H1 (cell line): Measurements from ENCODE around the gene TXNDC12. TPM values are rescaled to one million over a fixed set of nuclear protein-coding genes. Genes with fewer than 3 reads are reported as not detected.

Experiments
- CTCF ChIA-PET: fragments of 300-600 bp; sonication (Branson Sonifier 250); formaldehyde crosslinking; loops from one replicate; lab custom pipeline; 2021; ENCODE audit not compliant: partially characterized antibody; lab: Charles Lee
- POLR2A ChIA-PET: fragments of 300-600 bp; sonication (Branson Sonifier 250); formaldehyde crosslinking; loops from one replicate; lab custom pipeline; 2021; ENCODE audit warnings: inconsistent platforms; ENCODE audit not compliant: partially characterized antibody; lab: Charles Lee
- DNase-seq, 2 experiments: peaks; one replicate each; pipeline versions ENCODE4 v3.0.0 to v3.0.0-alpha.2; 2010 to 2022; ENCODE audit warnings: low spot score in 2 of 2, low read depth in 1 of 2, mixed read lengths in 1 of 2
- FAIRE-seq: peaks from 2 replicates; lab custom pipeline; 2011; peaks lifted over from hg19 to GRCh38; lab: Jason Lieb, UNC
- H2AFZ ChIP-seq: 2 replicates; pipeline ENCODE4 v1.8.1; 2012; ENCODE audit warnings: low read length, inconsistent platforms
- H2AK5ac ChIP-seq: 2 replicates; pipeline ENCODE4 v1.6.1; 2013; ENCODE audit warnings: low read depth, low read length
- H2BK120ac ChIP-seq: replicated peaks from 2 replicates; pipeline ENCODE3; 2013; ENCODE audit warnings: low read depth, low read length, inconsistent platforms
- H2BK12ac ChIP-seq: 2 replicates; pipeline ENCODE4 v1.6.1; 2013; ENCODE audit warnings: low read depth, low read length
- H2BK15ac ChIP-seq: 2 replicates; pipeline ENCODE4 v1.6.1; 2013; ENCODE audit warnings: low read length
- H2BK20ac ChIP-seq: 2 replicates; pipeline ENCODE4 v1.6.1; 2013; ENCODE audit warnings: low read length
- H2BK5ac ChIP-seq: 2 replicates; pipeline ENCODE4 v1.6.1; 2013; ENCODE audit warnings: low read depth, low read length
- H3K14ac ChIP-seq: 2 replicates; pipeline ENCODE4 v1.6.1; 2013; ENCODE audit warnings: inconsistent platforms; ENCODE audit not compliant: insufficient read length
- H3K18ac ChIP-seq: 2 replicates; pipeline ENCODE4 v1.6.1; 2013; ENCODE audit warnings: low read length; ENCODE audit errors: extremely low read depth
- H3K23ac ChIP-seq: 2 replicates; pipeline ENCODE4 v1.6.1; 2013; ENCODE audit warnings: inconsistent platforms; ENCODE audit not compliant: insufficient read length
- H3K23me2 ChIP-seq: 2 replicates; pipeline ENCODE4 v1.6.1; 2013; ENCODE audit warnings: low read depth, low read length
- H3K27ac ChIP-seq: 2 replicates; pipeline ENCODE4 v1.6.1; 2011; ENCODE audit warnings: low read depth, low read length, inconsistent platforms
- H3K27me3 ChIP-seq, 4 experiments: replicated peaks in 1 of 4; 1 replicate in 1 of 4; 2 replicates in 3 of 4; pipeline versions ENCODE4 v1.6.1 to v1.8.1; 2011 to 2013; ENCODE audit warnings: low read length in 3 of 4, mild to moderate bottlenecking in 3 of 4, inconsistent platforms in 2 of 4, mixed read lengths in 2 of 4, moderate library complexity in 1 of 4; ENCODE audit not compliant: control insufficient read depth in 3 of 4, insufficient read depth in 3 of 4; ENCODE audit errors: extremely low read depth in 1 of 4
- H3K36me3 ChIP-seq, 4 experiments: 2 replicates each; pipeline versions ENCODE4 v1.6.1 to v1.8.1; 2011 to 2013; ENCODE audit warnings: mild to moderate bottlenecking in 4 of 4, low read length in 3 of 4, moderate library complexity in 2 of 4, control low read depth in 1 of 4, inconsistent platforms in 1 of 4; ENCODE audit not compliant: insufficient read depth in 4 of 4, control insufficient read depth in 2 of 4
- H3K4ac ChIP-seq: replicated peaks from 2 replicates; pipeline ENCODE3; 2013; ENCODE audit warnings: low read length, low read depth, mixed read lengths, inconsistent platforms; ENCODE audit not compliant: insufficient read length
- H3K4me1 ChIP-seq, 4 experiments: replicated peaks in 1 of 4; 1 replicate in 1 of 4; 2 replicates in 3 of 4; pipeline versions ENCODE4 v1.6.1 to v1.8.1; 2011 to 2013; ENCODE audit warnings: low read length in 3 of 4, inconsistent platforms in 2 of 4, mixed read lengths in 1 of 4; ENCODE audit not compliant: insufficient read depth in 4 of 4, control insufficient read depth in 3 of 4
- H3K4me2 ChIP-seq, 2 experiments: 2 replicates each; pipeline versions ENCODE4 v1.6.1 to v1.8.1; 2011 to 2013; ENCODE audit warnings: low read depth in 2 of 2, low read length in 2 of 2, control low read depth in 1 of 2, inconsistent platforms in 1 of 2, mild to moderate bottlenecking in 1 of 2; ENCODE audit not compliant: insufficient read depth in 1 of 2
- H3K4me3 ChIP-seq, 4 experiments: fragments of 200-600, 300-600 bp in 1 of 4; sonication (generic), shearing (Covaris generic), sonication (Bioruptor Twin) in 1 of 4; 2 replicates each; pipeline versions ENCODE4 v1.5.1 to v1.8.1; 2011 to 2016; ENCODE audit warnings: low read length in 4 of 4, low read depth in 3 of 4, control low read depth in 2 of 4, inconsistent platforms in 2 of 4, mild to moderate bottlenecking in 2 of 4, mixed read lengths in 1 of 4, moderate library complexity in 1 of 4; ENCODE audit not compliant: insufficient read depth in 2 of 4; ENCODE audit errors: extremely low read depth in 1 of 4
- H3K56ac ChIP-seq: replicated peaks from 2 replicates; pipeline ENCODE3; 2013; ENCODE audit warnings: low read depth, mild to moderate bottlenecking, mixed read lengths, low read length, inconsistent platforms; ENCODE audit not compliant: insufficient read length
- H3K79me1 ChIP-seq: 2 replicates; pipeline ENCODE4 v1.6.1; 2013; ENCODE audit warnings: low read depth, low read length, control low read depth
- H3K79me2 ChIP-seq, 2 experiments: 2 replicates each; pipeline versions ENCODE4 v1.6.1 to v1.8.1; 2012 to 2013; ENCODE audit warnings: low read length in 2 of 2, mild to moderate bottlenecking in 2 of 2, inconsistent platforms in 1 of 2; ENCODE audit not compliant: insufficient read depth in 2 of 2, control insufficient read depth in 1 of 2
- H3K9ac ChIP-seq, 4 experiments: replicated peaks in 1 of 4; 1 replicate in 1 of 4; 2 replicates in 3 of 4; pipeline versions ENCODE4 v1.6.1 to v1.8.1; 2011 to 2013; ENCODE audit warnings: low read depth in 3 of 4, low read length in 3 of 4, control low read depth in 2 of 4, mild to moderate bottlenecking in 2 of 4, moderate library complexity in 2 of 4, inconsistent platforms in 1 of 4; ENCODE audit errors: extremely low read depth in 1 of 4
- H3K9me3 ChIP-seq, 2 experiments: 2 replicates each; pipeline versions ENCODE4 v1.6.1 to v1.8.1; 2012 to 2013; ENCODE audit warnings: mild to moderate bottlenecking in 2 of 2, moderate library complexity in 2 of 2, control low read depth in 1 of 2, inconsistent platforms in 1 of 2, low read depth in 1 of 2, low read length in 1 of 2, mixed read lengths in 1 of 2; ENCODE audit not compliant: insufficient read depth in 2 of 2
- H4K20me1 ChIP-seq, 2 experiments: replicated peaks in 1 of 2; 2 replicates each; pipeline versions ENCODE3 to v1.8.1; 2011 to 2013; ENCODE audit warnings: inconsistent platforms in 2 of 2, low read length in 2 of 2, mild to moderate bottlenecking in 1 of 2; ENCODE audit not compliant: insufficient read depth in 2 of 2, control insufficient read depth in 1 of 2
- H4K5ac ChIP-seq: 2 replicates; pipeline ENCODE4 v1.6.1; 2013; ENCODE audit warnings: low read length, low read depth, mixed read lengths, inconsistent platforms; ENCODE audit not compliant: insufficient read length
- H4K8ac ChIP-seq: 2 replicates; pipeline ENCODE4 v1.8.0; 2013; ENCODE audit warnings: mild to moderate bottlenecking, moderate library complexity, low read length, inconsistent platforms; ENCODE audit not compliant: insufficient read depth; ENCODE audit errors: extremely low read depth
- H4K91ac ChIP-seq: replicated peaks from 2 replicates; pipeline ENCODE3; 2013; ENCODE audit warnings: low read length, mixed read lengths, inconsistent platforms; ENCODE audit not compliant: insufficient read length
- BRCA1 ChIP-seq: IDR thresholded peaks from 2 replicates; pipeline ENCODE4 v1.6.1; 2012; ENCODE audit warnings: low read depth, low read length, improper control_type of control experiment
- E2F6 ChIP-seq: IDR thresholded peaks from 2 replicates; pipeline ENCODE4 v1.6.1; 2012; ENCODE audit warnings: inconsistent platforms
- EGR1 ChIP-seq: IDR thresholded peaks from 2 replicates; pipeline ENCODE4 v1.6.1; 2011; ENCODE audit warnings: low read depth, low read length, borderline replicate concordance
- EZH2 ChIP-seq: fragments of 200-600 bp; sonication (generic); IDR thresholded peaks from 2 replicates; pipeline ENCODE4 v1.7.1; 2012; ENCODE audit warnings: low read depth, mild to moderate bottlenecking, moderate library complexity, low read length, inconsistent platforms; ENCODE audit not compliant: severe bottlenecking
- FOSL1 ChIP-seq: IDR thresholded peaks from 2 replicates; pipeline ENCODE4 v1.6.1; 2011; ENCODE audit warnings: mild to moderate bottlenecking, low read depth, low read length, moderate library complexity; ENCODE audit not compliant: insufficient read depth
- GABPA ChIP-seq: IDR thresholded peaks from 2 replicates; pipeline ENCODE4 v1.6.1; 2011; ENCODE audit warnings: mild to moderate bottlenecking, low read length, moderate library complexity, borderline replicate concordance; ENCODE audit not compliant: insufficient read depth
- SIX5 ChIP-seq: IDR thresholded peaks from 2 replicates; pipeline ENCODE4 v1.6.1; 2011; ENCODE audit warnings: mild to moderate bottlenecking, low read depth, low read length
- SUZ12 ChIP-seq: fragments of 200-600 bp; sonication (generic); IDR thresholded peaks from 2 replicates; pipeline ENCODE4 v1.6.1; 2012; ENCODE audit warnings: mild to moderate bottlenecking, inconsistent platforms, low read length, moderate library complexity, mixed read lengths
- TAF1 ChIP-seq: IDR thresholded peaks from 2 replicates; pipeline ENCODE4 v1.6.1; 2011; ENCODE audit warnings: mild to moderate bottlenecking, low read depth, low read length
- WGBS, 2 experiments: shearing (Covaris generic) in 1 of 2; methylation state at CpG; one replicate each; pipeline versions ENCODE4 v1.1.6 to v1.1.7; 2013 to 2015; ENCODE audit warnings: low lambda C conversion rate in 2 of 2, mixed read lengths in 2 of 2, inconsistent platforms in 1 of 2, low coverage in 1 of 2, missing lambda C conversion rate in 1 of 2; ENCODE audit not compliant: insufficient replicate concordance in 2 of 2, insufficient coverage in 1 of 2, insufficient read length in 1 of 2; ENCODE audit errors: extremely low coverage in 1 of 2, missing lambda C conversion rate in 1 of 2; 5-methylcytosine and 5-hydroxymethylcytosine counted together
- polyA plus RNA-seq, 7 experiments: library from polyadenylated mRNA; depleted of rRNA in 3 of 7; stranded (reverse) in 5 of 7; unstranded in 2 of 7; fragments of >200 nt in 5 of 7; fragments of 200-250 nt in 2 of 7; gene quantifications; 1 replicate in 5 of 7; 2 replicates in 1 of 7; 4 replicates in 1 of 7; pipeline versions ENCODE4 v1.2.1 to v1.2.3, GENCODE V29; 2011 to 2013; ENCODE audit warnings: missing spikeins in 2 of 7, mixed read lengths in 2 of 7
- total RNA-seq: library from RNA; stranded (reverse); fragmentation: NEBNext Ultra II Directional; extraction: Animal tissue kit (Norgen Biotek cat#: 25700); gene quantifications from 2 replicates; pipeline ENCODE4 v1.2.1, GENCODE V29; 2021

The TXNDC12 gene
- total and polyA plus RNA-seq, 2 of the 8 experiments (the other 6 are each of a cell fraction or from before 2014, with no cell fraction given): 35.2 to 89.8 TPM

DNA sequence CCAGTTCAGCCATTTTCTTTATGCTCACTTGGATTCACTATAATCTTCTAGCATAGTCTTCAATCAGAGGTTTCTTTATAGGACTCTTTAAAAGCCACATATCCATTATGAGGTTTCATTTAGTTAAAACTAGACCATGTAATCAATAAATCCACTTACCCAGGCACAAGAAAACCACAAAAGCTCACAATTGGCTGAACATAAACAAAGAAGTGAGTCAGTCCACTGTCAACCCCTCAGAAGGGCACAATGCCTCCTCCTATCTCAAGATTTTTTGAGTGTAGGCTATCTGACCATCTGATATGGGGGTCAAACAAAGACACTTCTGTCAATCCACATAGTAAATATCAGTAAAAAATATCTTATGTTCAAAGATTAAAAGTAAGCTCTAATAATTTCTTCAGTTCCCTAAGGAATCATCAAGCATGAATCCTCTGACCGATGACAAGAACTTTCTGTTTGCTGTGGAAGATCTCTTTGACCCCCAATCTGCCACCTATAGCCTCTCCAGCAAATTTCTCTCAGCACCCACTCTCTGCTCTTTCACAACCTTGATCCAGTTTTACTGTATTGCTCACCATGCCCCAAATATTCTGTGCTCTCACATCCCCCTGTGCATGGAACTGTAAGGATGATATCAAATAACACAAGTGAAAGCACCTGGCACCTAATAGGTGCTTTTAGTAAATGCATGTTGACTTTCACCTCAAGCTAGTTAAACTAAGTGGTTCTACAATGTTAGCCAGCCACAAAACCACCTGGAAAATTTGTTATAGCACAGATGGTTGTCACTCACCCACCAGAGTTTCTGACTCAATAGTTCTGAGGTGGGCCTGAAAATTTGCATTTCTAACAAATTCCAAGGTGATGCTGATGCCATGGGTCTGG is 81.2 kb downstream of the TXNDC12 start:
- Histone ChIP-seq H3K56ac (no peak overlapping the region), H3K4me3 (no peak overlapping the region), H4K8ac (no peak overlapping the region), H3K23me2 (no peaks in the 10 kb centered on the region), H3K18ac (no peak overlapping the region), H4K91ac (no peak overlapping the region), H3K79me2 (peaks cover 0 to 4% of the 10 kb centered on the region in 2 experiments; a peak in 1 of 4 replicates), H3K14ac (no peak overlapping the region), H4K20me1 (no peaks in the 10 kb centered on the region), H3K79me1 (no peaks in the 10 kb centered on the region), H2AK5ac (no peak overlapping the region), H3K4me2 (no peak overlapping the region), H2BK15ac (no peak overlapping the region), H2BK5ac (no peak overlapping the region)
- WGBS, 2 experiments: 90% methylated on average over 1 of the region's 1 CpG; no CpG with 5 or more reads in 1 of the 2 experiments
- CTCF ChIA-PET: interaction anchor here (0.6 to 0.9 kb wide), 2 partner anchors 49 to 825 kb away, joined by 4 read pairs; no protein-coding TSS in a partner anchor
- DNase-seq (no peak), FAIRE-seq (no peak)
- TF ChIP-seq TAF1 (no peak), GABPA (no peak), BRCA1 (no peak), SIX5 (no peak), SUZ12 (no peak), FOSL1 (no peak), EGR1 (no peak), EZH2 (no peak), E2F6 (no peak)
- TF ChIP-seq, all 59 proteins: peak for 0
- Histone ChIP-seq H3K27me3 (no peaks in the 10 kb centered on the region), H3K4ac (no peak overlapping the region), H2AFZ (no peak overlapping the region), H2BK120ac (no peak overlapping the region), H3K9me3 (no peaks in the 10 kb centered on the region), H2BK12ac (no peak overlapping the region), H3K23ac (no peak overlapping the region), H3K4me1 (no peaks in the 10 kb centered on the region), H2BK20ac (no peak overlapping the region), H4K5ac (no peak overlapping the region), H3K9ac (no peak overlapping the region), H3K27ac (no peak overlapping the region), H3K36me3 (peaks cover 7 to 76% (median 28%) of the 10 kb centered on the region in 4 experiments)
- POLR2A ChIA-PET: interaction anchor here (1.1 kb wide), 1 partner anchor 10 kb away, joined by 3 read pairs; no protein-coding TSS in a partner anchor
